Spleen (tissue), 7 donors: ENCODE data around the gene NGB.

Experiments
- POLR2A ChIP-seq, 3 donors: fragments of 450-650 bp; IDR thresholded peaks; one replicate each; pipeline ENCODE4 v1.5.1; 2017; ENCODE audit warnings: antibody characterized with exemption in 3 of 3, mild to moderate bottlenecking in 1 of 3
- TF ChIP-seq, protein P1 (sequence below), 11 experiments: fragments of 200-600 bp in 7 of 11; fragments of 450-650 bp in 4 of 11; sonication (generic) in 4 of 11; IDR thresholded peaks in 8 of 11; conservative IDR thresholded peaks in 3 of 11; 1 replicate in 7 of 11; 2 replicates in 4 of 11; pipeline versions ENCODE4 v1.4.0 to v1.8.0; 2016 to 2021; ENCODE audit warnings: antibody characterized with exemption in 11 of 11, inconsistent platforms in 4 of 11, mild to moderate bottlenecking in 1 of 11
- donor health status: DM: no; HTN: no; CAD: no; lungs with moderate emphysema.
- donor health status: DM: no; HTN: no; CAD: no.
- donor health status: DM: no; HTN: no; CAD: no.

DNA sequence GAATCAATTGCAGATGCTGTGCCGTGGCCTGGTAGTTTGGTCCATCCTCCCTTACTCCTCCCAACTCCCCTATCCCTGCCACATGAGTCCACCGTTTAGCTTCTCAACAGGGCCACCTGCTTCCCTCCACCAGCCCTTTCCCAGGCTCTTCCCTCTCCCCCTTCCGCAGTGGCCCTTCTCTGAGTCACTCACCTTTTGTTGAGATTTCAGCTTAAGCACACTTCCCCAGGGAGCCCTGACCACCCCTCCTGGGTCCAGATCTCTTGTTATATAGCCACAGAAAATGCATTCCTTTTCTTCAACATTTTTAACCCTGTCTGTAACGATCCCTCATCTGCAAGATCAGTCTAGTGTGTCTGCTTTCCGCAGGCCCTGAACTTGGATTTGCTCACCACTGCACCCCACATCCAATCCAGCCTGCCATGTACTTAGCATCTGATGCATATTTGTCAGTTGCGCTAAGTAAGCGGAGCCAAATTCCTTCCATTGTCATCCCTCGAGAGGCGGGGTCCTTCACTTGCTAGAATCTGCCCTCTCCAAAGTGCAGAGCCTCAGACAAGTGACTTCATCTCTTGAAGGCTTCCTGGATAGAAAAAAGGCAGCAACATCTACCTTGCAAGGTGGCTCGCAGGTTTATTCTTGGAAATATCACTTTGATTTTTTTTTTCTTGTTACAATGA, 48.3 kb downstream of the NGB start:
- TF ChIP-seq, protein P1, sequence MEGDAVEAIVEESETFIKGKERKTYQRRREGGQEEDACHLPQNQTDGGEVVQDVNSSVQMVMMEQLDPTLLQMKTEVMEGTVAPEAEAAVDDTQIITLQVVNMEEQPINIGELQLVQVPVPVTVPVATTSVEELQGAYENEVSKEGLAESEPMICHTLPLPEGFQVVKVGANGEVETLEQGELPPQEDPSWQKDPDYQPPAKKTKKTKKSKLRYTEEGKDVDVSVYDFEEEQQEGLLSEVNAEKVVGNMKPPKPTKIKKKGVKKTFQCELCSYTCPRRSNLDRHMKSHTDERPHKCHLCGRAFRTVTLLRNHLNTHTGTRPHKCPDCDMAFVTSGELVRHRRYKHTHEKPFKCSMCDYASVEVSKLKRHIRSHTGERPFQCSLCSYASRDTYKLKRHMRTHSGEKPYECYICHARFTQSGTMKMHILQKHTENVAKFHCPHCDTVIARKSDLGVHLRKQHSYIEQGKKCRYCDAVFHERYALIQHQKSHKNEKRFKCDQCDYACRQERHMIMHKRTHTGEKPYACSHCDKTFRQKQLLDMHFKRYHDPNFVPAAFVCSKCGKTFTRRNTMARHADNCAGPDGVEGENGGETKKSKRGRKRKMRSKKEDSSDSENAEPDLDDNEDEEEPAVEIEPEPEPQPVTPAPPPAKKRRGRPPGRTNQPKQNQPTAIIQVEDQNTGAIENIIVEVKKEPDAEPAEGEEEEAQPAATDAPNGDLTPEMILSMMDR (IDR thresholded peaks at IDR 0.05 in 8 of 11, conservative IDR thresholded peaks at IDR 0.05 in 3 of 11): no peak
- TF ChIP-seq POLR2A (IDR thresholded peaks at IDR 0.05): no peak
